ENCODE results near the gene OR2B2.

Gene OR2B2

GRCh38 chr6:27867945-27868300 is 44.3 kb downstream of the OR2B2 start (continued):
- TF ChIP-seq ZNF518A (tag by site-specific recombination; conservative IDR thresholded peaks at IDR 0.05; ENCODE audit: low read depth), result no peak
- TF ChIP-seq PATZ1 (tag by site-specific recombination; IDR thresholded peaks at IDR 0.05), result no peak
- no peak for TF ChIP-seq ZNF548 (tag by site-specific recombination; IDR thresholded peaks at IDR 0.05)
- TF ChIP-seq SETDB1 (IDR thresholded peaks at IDR 0.05; ENCODE audit: insufficient read length, low read length), result no peak
- no peak for TF ChIP-seq BCL6B (tag by site-specific recombination; IDR thresholded peaks at IDR 0.05)
- no peak for TF ChIP-seq ZIC2 (tag by site-specific recombination; IDR thresholded peaks at IDR 0.05)

- Histone ChIP-seq H3K4me1 (ENCODE audit: control insufficient read depth, insufficient read depth, low read length) (no peaks in the 10 kb centered on the region), H3K36me3 (ENCODE audit: control insufficient read depth in 2 of 2, insufficient read depth in 1 of 2, low read length in 2 of 2) (no peaks in the 10 kb centered on the region), H3K27ac (ENCODE audit: extremely low read depth, low read depth, low read length) (no peak overlapping the region), H3K4me3 (ENCODE audit: low read depth, low read length) (no peak overlapping the region), H3K9me3 (ENCODE audit: control insufficient read depth, insufficient read depth, low read depth, low read length) (no peaks in the 10 kb centered on the region)
- POLR2A ChIA-PET, result interaction anchor here (0.6 to 5.2 kb wide), 5 partner anchors 26 to 394 kb away, joined by 3 to 189 read pairs (median 4); a partner anchor contains a TSS
- TF ChIP-seq ZNF248 (tag by site-specific recombination; IDR thresholded peaks at IDR 0.05), result no peak
- TF ChIP-seq ZNF112 (tag by site-specific recombination; IDR thresholded peaks at IDR 0.05), result no peak
- TF ChIP-seq ZNF558 (tag by site-specific recombination; IDR thresholded peaks at IDR 0.05), result no peak
- CTCF ChIA-PET, result interaction anchor here (0.6 to 1.1 kb wide), 3 partner anchors 53 to 740 kb away, joined by 3 to 7 read pairs (median 4); a partner anchor contains a TSS
Measured at GRCh38 chr6:27867051-27867944, 44.9 kb downstream of the OR2B2 start.

GRCh38 chr6:27866357-27867050 is 45.7 kb downstream of the OR2B2 start:
- H3K9me3 ChIP-seq (ENCODE audit: control insufficient read depth, insufficient read depth, low read depth, low read length), result no peaks in the 10 kb centered on the region
- POLR2A ChIA-PET, result interaction anchor here (0.8 to 5.2 kb wide), 6 partner anchors 13 to 719 kb away, joined by 3 to 189 read pairs (median 51); a partner anchor contains a TSS
- H3K4me1 ChIP-seq (ENCODE audit: control insufficient read depth, insufficient read depth, low read length), result no peaks in the 10 kb centered on the region
- no peak overlapping the region for H3K27ac ChIP-seq (ENCODE audit: extremely low read depth, low read depth, low read length)
- no peaks in the 10 kb centered on the region for H3K36me3 ChIP-seq (ENCODE audit: control insufficient read depth in 2 of 2, insufficient read depth in 1 of 2, low read length in 2 of 2)
- CTCF ChIA-PET, result interaction anchor here (0.6 to 1.1 kb wide), 2 partner anchors 7 to 52 kb away, joined by 3 to 4 read pairs; a partner anchor contains a TSS
- TF ChIP-seq TCF7L2 (IDR thresholded peaks at IDR 0.05; ENCODE audit: borderline replicate concordance, low read depth, low read length) (no peak), EGR2 (tag by site-specific recombination; IDR thresholded peaks at IDR 0.05; ENCODE audit: low read depth) (no peak), OSR2 (tag by site-specific recombination; IDR thresholded peaks at IDR 0.05) (no peak), ZNF16 (tag by site-specific recombination; IDR thresholded peaks at IDR 0.05; ENCODE audit: low read depth) (no peak), SP2 (tag by site-specific recombination; IDR thresholded peaks at IDR 0.05) (no peak), ZSCAN16 (tag by site-specific recombination; IDR thresholded peaks at IDR 0.05) (no peak), ZFP41 (tag by site-specific recombination; IDR thresholded peaks at IDR 0.05; ENCODE audit: borderline replicate concordance) (no peak), ZNF362 (tag by site-specific recombination; IDR thresholded peaks at IDR 0.05) (no peak), ZNF10 (tag by site-specific recombination; IDR thresholded peaks at IDR 0.05) (no peak), ZSCAN5A (tag by site-specific recombination; IDR thresholded peaks at IDR 0.05) (no peak), KLF1 (tag by site-specific recombination; IDR thresholded peaks at IDR 0.05) (no peak)
- H3K4me3 ChIP-seq (ENCODE audit: low read depth, low read length), result no peak overlapping the region

All from HEK293 (cell line).